Activated B cell treated with CpG ODN at 0.5 μM for 24 hours (primary cell): ENCODE results near the gene FAM78A. TPM values are rescaled to one million over a fixed set of nuclear protein-coding genes. Genes with fewer than 3 reads are reported as not detected.
"Not testable (repeated sequence)": the region's sequence is repeated elsewhere in the genome, so short reads cannot be mapped to it uniquely, and the experiment has no call there.

Experiments used
- ATAC-seq: fragments of 200-7000 bp; cut with Tn5 transposase; one replicate; pipeline ENCODE4 v1.10.0; 2021; ENCODE audit warnings: low read depth, mild to moderate bottlenecking, moderate library complexity
- CTCF ChIA-PET: fragments of 350-600 bp; sonication (Branson Sonifier 250); formaldehyde crosslinking; loops from one replicate; lab custom pipeline; 2021; ENCODE audit warnings: antibody characterized with exemption; lab: Charles Lee
- POLR2A ChIA-PET: fragments of 350-600 bp; sonication (Branson Sonifier 250); formaldehyde crosslinking; loops from one replicate; lab custom pipeline; 2021; ENCODE audit warnings: antibody characterized with exemption; lab: Charles Lee
- DNase-seq: peaks from one replicate; pipeline ENCODE4 v3.0.0; 2022
- H3K27ac Mint-ChIP-seq: one replicate; pipeline ENCODE4 v1.8.0; 2020; ENCODE audit warnings: mixed read lengths
- H3K27me3 Mint-ChIP-seq: one replicate; pipeline ENCODE4 v1.8.0; 2021; ENCODE audit warnings: mixed read lengths
- H3K36me3 Mint-ChIP-seq: one replicate; pipeline ENCODE4 v1.8.0; 2021; ENCODE audit warnings: low read depth, mixed read lengths
- H3K4me1 Mint-ChIP-seq: one replicate; pipeline ENCODE4 v1.8.0; 2021; ENCODE audit warnings: mixed read lengths
- H3K4me3 Mint-ChIP-seq: one replicate; pipeline ENCODE4 v1.8.0; 2020; ENCODE audit warnings: mild to moderate bottlenecking, mixed read lengths
- H3K9me3 Mint-ChIP-seq: one replicate; pipeline ENCODE4 v1.8.0; 2020; ENCODE audit warnings: mixed read lengths
- intact Hi-C: fragments of 100-400 bp; cut with micrococcal nuclease; formaldehyde crosslinking; loops from one replicate; pipeline ENCODE4 v1.15.1; 2024
- total RNA-seq: library from RNA; stranded (reverse); gene quantifications from 2 replicates; pipeline ENCODE4 v1.2.3, GENCODE V29; 2022
- TF ChIP-seq, protein P1 (sequence below): fragments of 200-600 bp; IDR thresholded peaks from one replicate; pipeline ENCODE4 v1.8.0; 2022; ENCODE audit warnings: antibody characterized with exemption, mild to moderate bottlenecking

Gene FAM78A
- total RNA-seq, 1 donor from 2014 or later, result 22.9 TPM

DNA sequence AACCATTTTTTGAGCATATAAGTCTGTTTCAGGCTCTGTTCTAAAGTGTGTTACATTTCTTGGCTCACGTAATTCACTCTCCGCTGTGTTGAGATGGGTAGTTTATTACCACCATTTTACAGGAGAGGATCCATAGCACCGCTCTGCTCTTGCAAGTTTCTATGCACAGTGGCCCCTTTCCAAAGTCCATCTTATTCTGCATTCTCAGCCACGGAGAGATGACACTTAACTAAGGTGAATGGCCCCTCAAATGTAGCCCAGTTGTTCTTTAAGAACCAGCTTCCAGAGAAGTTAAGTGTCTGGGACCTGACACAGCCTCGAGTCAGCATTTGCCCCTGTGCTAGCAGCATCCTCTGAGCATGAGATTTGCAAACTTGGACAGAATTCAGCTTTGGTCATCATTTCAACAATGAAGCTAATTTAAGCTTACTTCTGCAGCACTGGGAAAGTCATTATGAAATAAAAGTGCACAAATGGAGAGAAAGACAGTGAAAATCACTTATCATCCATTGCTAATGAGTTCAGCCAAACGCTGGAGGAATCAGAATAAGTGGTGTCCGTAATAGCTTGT lies 61.9 kb downstream of the FAM78A start:
- Mint-ChIP-seq H3K27me3 (no peaks in the 10 kb centered on the region), H3K4me1 (no peaks in the 10 kb centered on the region), H3K9me3 (peaks cover 10% of the 10 kb centered on the region), H3K27ac (no peak overlapping the region), H3K4me3 (no peak overlapping the region), H3K36me3 (peaks cover 74% of the 10 kb centered on the region)
- no peak for DNase-seq
- TF ChIP-seq, protein P1, sequence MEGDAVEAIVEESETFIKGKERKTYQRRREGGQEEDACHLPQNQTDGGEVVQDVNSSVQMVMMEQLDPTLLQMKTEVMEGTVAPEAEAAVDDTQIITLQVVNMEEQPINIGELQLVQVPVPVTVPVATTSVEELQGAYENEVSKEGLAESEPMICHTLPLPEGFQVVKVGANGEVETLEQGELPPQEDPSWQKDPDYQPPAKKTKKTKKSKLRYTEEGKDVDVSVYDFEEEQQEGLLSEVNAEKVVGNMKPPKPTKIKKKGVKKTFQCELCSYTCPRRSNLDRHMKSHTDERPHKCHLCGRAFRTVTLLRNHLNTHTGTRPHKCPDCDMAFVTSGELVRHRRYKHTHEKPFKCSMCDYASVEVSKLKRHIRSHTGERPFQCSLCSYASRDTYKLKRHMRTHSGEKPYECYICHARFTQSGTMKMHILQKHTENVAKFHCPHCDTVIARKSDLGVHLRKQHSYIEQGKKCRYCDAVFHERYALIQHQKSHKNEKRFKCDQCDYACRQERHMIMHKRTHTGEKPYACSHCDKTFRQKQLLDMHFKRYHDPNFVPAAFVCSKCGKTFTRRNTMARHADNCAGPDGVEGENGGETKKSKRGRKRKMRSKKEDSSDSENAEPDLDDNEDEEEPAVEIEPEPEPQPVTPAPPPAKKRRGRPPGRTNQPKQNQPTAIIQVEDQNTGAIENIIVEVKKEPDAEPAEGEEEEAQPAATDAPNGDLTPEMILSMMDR, result no peak
- ChIA-PET CTCF (interaction anchor here (1.4 to 2.4 kb wide), 2 partner anchors 34 to 122 kb away, joined by 4 to 7 read pairs; no protein-coding TSS in a partner anchor), POLR2A (interaction anchor here (0.6 kb wide), 1 partner anchor 41 kb away, joined by 3 read pairs; no protein-coding TSS in a partner anchor)
- ATAC-seq, result no peak
- intact Hi-C loops, result no loop called here

DNA sequence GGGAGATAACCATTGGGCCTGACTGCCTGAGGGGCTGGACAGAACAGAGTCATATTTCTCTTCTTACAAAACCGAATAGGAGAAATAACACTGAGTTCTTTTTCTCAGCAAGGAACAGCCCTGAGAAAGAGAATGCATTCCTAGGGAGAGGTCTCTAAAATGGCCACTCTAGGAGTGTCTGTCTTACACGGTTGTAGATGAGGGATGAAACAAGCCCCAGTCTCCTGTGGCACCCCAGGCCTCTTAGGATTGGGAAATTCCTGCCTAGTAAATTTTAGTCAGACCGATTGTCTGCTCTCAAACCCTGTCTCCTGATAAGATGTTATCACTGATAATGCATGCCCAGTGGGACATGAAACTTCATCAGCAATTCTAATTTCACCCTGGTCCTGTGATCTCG lies 64.4 kb downstream of the FAM78A start:
- H3K4me3 Mint-ChIP-seq, DNase-seq, POLR2A ChIA-PET, intact Hi-C loops, H3K27ac Mint-ChIP-seq, ATAC-seq, H3K4me1 Mint-ChIP-seq, H3K27me3 Mint-ChIP-seq, CTCF ChIA-PET: not testable (repeated sequence)
- H3K36me3 Mint-ChIP-seq, result peaks cover 74% of the 10 kb centered on the region
- H3K9me3 Mint-ChIP-seq, result peaks cover 10% of the 10 kb centered on the region

Other genes starting within 250 kb of the FAM78A start
- not detected in 2 replicates for gene AIF1L, start 180.0 kb downstream of the FAM78A start, total RNA-seq
- gene NUP214, start 150.9 kb downstream of the FAM78A start, total RNA-seq, result 72.2 and 90.9 TPM in 2 replicates
- gene PLPP7, start 13.2 kb upstream of the FAM78A start, total RNA-seq, result 0.39 and 0.53 TPM in 2 replicates
- gene PRRC2B, start 117.6 kb upstream of the FAM78A start, total RNA-seq, result 170 and 206 TPM in 2 replicates
- gene POMT1, start 226.4 kb upstream of the FAM78A start, total RNA-seq, result 24.9 and 29.8 TPM in 2 replicates